GM18508 (cell line): ENCODE data around the gene HOXC10.

Experiments used
- ATAC-seq: cut with Tn5 transposase; IDR thresholded peaks from one replicate; pipeline ENCODE4 v1.9.1; 2021; ENCODE audit warnings: moderate number of reproducible peaks; ENCODE audit not compliant: insufficient read depth, unreplicated experiment

HOXC10 gene

DNA sequence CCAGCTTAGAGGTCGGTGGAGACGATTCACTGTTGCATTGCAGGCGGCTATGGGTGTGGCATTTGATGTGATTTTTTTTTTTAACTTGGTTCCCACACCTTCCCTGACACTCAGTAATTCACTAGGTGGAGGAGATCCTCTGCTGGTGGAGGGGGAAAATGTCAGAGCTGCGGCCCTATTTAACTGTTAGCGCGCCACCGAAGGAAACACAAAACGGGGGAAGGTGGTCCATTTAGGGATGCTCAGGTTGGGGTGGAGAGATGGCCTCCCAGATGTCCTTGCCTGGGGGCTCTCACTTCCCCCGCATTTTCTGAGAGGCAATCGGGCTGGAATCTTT, 34.5 kb upstream of the HOXC10 start:
- ATAC-seq: no peak

- ATAC-seq: no peak
These were observed 34.0 kb upstream of the HOXC10 start for GRCh38 chr12:53950789-53951576.

GRCh38 chr12:53951577-53952334, 33.2 kb upstream of the HOXC10 start:
- ATAC-seq: no peak

GRCh38 chr12:53952335-53952694, 32.6 kb upstream of the HOXC10 start:
- no peak for ATAC-seq

DNA sequence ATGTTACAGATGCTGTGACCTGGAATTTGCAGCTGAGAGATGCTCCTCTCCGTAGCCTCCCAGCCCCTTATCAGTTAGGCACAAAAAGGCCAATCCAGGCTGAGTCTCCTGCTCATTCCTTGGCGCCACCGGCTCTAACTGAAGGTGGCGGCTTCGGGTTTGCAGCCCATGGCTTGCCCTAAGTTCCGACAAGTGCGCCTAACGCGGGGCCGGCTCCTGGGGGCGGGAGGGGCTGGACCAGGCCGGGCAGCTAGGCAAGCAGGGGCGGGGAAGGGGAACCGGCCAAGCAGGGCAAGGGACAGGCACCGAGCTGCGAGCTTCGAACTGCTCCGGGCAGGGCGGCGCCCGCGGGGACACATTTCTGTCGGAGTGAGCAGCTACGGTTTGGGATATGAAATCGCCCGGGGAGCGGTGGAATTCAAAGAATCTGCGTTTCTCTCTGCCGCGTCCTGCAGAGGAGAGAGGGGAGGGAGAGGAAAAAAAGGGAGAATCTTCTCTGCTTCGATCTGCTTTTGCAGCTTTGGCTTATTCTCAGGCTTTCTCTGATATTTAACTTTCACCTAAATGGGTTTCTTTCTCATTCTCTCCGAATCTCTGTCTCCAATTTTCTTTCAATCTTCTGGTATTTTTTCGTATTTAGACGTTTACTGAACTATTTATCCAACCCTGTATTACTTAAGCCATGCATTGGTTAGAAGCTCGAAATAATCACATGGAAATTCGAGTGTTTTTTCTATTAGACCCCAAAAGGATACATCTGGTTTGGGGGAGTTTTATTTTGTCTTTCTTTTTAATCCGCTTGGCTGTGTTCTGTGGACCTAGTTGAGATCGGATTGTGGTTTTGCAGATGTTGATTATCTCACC, 31.8 kb upstream of the HOXC10 start:
- no peak for ATAC-seq

GRCh38 chr12:53953831-53954693, 30.9 kb upstream of the HOXC10 start:
- ATAC-seq: no peak

GRCh38 chr12:53954694-53955035, 30.3 kb upstream of the HOXC10 start, which contains the start of gene HOXC12:
Gene HOXC12, plus strand, starts transcription at chr12:53954903. Its CDS starts 27 bp downstream, at chr12:53954930.
- ATAC-seq: no peak

DNA sequence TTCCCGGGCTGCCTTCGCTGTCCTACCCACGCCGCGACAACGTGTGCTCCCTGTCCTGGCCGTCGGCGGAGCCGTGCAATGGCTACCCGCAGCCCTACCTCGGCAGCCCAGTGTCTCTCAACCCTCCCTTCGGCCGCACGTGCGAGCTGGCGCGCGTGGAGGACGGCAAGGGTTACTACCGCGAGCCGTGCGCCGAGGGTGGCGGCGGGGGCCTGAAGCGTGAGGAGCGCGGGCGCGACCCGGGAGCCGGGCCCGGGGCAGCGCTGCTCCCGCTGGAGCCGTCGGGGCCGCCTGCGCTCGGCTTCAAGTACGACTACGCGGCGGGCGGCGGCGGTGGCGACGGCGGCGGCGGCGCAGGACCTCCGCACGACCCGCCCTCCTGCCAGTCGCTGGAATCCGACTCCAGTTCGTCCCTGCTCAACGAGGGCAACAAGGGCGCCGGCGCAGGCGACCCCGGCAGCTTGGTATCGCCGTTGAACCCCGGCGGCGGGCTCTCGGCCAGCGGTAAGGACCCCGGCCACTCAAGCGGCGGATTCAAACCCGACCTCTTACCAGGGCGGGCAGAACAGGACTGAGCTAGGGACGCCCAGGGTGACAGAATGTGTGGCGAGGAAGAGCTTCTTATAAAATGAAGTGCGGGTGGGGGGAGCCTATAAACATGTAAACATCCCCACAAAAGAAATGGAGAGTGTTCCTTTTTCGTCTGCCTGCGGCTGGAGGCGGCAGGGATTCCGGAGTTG, 29.7 kb upstream of the HOXC10 start:
- no peak for ATAC-seq

- no peak for ATAC-seq
These were observed 29.1 kb upstream of the HOXC10 start for GRCh38 chr12:53955776-53956250.

DNA sequence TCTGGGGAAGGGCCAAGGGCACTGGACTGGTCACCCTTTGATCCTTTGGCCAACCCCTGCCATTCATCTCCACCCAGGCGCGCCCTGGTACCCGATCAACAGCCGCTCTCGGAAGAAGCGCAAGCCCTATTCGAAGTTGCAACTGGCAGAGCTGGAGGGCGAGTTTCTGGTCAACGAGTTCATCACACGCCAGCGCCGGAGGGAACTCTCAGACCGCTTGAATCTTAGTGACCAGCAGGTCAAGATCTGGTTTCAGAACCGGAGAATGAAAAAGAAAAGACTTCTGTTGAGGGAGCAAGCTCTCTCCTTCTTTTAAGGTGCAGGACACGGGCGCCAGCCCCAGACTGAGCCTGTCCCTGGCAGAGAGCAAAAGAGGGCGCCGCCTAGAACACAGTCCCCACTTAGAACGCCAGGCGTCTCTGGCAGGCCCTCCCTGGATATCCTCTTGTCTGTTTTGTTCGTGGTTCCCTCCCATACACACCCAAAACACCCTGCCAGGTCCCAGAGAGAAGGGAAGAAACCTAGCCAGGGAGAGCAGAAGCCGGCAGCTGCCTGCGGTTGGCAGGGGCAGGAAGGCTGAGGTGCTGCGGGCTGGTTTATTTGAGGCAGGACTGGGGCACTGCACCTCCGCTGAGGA, 28.6 kb upstream of the HOXC10 start:
- ATAC-seq: no peak

DNA sequence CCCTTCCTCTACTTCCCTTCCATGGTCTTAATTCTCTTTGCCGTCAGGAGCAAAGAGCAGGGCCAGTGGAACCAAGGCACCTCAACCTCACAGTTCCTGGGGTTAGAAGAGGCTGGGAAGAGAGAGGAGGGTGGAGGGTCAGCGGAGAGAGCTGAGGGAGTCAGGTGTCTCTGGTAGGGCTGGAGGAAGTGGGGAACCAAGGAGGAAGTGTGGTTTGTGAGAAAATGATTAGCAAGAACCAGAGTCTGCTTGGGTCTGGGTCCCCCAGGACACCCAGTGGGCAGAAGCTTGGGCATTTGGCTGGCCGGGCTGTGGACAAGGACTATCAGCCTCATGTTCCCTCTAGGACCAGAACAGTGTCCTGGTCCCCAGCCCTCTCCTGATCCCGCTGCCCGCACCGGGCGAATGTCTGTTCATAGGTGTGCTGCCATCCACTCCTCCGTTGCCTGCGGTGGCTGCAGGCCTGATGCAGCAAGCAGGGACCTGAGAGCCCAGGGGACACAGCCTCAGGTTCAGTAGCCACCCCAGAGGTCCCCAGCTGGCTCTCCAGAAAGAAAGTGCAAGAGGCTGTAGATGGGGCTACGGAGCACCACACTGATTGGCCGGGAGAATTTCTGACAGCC, 27.9 kb upstream of the HOXC10 start:
- no peak for ATAC-seq

DNA sequence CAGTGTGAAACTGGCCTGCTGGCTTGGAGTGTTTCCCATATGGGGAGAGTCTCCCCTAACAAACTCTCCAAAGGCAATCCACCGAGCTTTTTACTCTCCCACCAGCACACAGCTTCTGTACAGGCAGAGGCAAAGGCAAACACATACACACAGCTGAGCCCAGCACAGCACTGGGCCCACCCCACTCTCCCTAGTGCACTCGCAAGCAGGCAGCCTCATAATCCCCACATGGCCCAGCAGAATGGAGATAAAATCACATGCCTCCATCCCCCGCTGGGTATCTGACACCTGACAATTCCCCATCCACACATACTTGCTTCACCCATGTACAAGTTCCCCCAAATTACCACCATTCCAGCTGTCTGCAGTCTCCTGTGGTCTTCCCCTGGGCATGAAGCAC, 26.8 kb upstream of the HOXC10 start:
- no peak for ATAC-seq

DNA sequence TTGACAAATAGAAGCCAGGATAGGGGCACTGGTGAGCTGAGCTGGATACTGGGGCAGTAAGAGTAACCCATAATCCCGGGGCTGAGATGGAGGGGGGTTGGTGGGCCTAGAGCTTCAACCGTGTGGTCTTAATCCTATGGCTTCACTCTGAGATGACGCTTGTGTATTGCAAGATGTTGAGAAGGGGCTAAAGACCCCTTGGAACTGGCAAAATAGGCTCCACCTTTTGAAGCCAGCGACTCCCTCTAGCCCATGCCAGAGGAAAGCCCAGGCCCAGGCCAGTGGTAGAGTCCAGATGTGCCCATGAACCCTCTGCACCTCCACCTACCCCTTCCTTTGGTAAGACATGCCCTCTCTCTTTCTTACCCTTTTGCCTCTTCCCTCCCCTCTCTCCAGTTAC, 25.6 kb upstream of the HOXC10 start:
- ATAC-seq: no peak

DNA sequence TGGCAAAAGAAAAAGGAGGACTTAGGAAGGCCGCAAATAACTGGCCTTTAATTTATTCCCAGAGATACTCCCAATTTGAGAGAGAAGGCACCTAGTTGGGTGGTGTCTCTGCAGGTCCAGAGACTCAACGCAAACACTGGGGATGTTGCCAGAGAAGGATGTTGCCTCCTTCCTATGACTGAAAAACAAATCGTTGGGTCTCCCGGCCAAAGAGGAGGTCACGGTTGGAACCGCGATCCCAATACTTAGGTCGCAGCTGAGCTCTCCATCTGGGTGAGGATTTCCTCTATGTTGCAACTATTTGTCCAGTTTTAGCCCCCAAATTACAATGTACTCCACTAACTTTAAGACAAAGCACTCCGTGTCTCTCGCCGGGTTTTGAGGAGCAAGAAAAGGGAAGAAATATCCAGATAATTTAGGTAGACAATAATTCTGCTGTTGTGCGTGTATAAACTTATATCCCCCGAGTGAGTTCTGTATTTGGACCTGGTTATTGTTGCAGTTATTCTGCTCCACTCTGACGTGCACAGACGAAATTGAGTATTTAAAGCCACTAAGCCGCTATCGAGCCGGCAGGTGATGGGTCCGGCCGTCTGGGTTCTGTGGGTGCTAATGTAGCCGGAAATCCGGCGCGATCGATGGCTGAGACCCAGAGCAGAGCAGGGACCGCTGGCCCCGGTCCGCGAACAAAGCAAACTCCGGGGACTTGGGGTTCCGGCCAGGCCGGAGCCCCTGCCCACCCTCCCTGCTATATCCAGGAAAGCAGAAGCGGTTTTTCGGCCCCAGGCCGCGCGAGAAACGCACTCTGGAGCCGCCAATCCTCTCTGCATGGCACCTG, 24.5 kb upstream of the HOXC10 start:
- no peak for ATAC-seq

DNA sequence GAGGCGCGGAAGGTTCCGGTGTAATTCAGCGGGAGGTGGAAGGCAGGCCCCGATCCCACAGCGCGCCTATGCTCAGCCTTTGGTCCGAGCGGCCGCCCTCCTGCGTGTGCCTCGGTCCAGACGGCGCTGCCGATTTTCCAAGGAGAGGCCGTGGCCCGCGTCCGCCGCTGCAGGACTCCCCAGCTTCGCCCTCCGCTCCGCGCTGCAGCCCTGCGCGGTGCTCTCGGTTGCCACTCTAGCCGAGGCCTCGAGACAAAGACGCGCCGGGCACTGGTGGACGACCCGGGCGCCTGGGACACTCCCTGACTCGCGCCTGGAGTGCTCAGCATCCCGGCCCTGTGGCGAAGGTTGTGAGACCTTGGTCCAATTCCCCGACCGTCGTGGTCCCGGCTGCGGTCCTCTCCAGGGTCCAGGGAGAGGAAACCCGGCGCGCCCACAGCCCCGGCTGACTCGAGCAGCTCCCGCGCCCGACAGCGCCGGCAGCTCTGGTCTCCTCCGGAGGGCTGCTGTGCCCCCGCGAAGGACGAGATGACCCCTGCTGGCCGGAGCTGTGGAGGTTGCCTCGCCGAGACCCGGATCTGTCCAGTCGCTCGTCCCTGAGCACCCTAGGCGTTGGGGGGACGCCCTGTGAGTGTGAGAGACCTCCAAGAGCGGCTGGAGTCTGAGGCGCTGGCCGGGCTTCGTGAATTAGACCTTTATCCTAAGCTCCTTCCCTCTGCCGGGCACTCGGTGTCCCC, 23.8 kb upstream of the HOXC10 start:
- no peak for ATAC-seq

DNA sequence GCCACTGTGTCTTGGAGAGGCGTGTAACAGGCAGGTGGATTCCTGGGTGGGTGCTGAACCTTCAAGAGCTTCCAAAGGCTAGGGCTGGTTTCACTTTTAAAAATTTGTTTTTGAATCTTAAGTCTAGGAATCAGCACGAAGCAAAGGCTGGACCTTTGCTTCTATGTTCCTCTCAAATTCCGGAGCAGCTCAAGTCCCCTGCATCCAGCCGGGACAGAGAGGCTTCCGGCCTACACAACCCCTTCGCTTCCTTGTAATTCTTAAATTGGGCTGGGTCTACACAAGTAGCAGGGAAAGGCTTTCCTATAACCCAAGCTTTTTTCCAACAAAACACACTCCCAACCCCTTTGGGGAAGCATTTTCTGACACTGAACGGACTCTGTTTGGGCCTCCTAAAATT, 21.9 kb upstream of the HOXC10 start:
- ATAC-seq: no peak
